ENCODE measurements around the gene TP53INP2.
A peak's percentile ranks its signal among the peaks of the same experiment; 100 is the strongest.

TP53INP2 gene

DNA sequence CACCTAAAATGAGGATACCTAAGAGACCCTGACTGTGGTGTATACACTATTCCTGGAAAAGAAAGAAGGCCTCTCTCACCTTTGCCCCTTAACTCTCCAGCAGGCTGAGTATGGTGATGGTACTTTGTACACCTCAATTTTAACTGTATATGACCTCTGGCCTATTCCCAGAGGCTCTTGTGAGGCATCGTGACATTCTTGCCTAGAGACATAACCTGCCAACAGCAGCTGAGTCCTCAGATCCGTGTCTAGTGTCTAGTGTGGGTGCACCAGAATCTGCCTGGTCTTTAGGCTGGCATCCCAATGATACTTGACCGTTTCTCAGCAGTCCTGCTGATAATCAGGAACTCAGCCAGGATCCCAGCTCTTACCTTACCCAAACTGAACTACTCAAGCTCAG lies 20.0 kb downstream of the TP53INP2 start:
- ATAC-seq (ENCODE audit: low read depth) (no peak), DNase-seq (ENCODE audit: low spot score) (peak; percentile 20)
- H3K4me1 ChIP-seq (ENCODE audit: insufficient read depth, poor library complexity, severe bottlenecking), result no peaks in the 10 kb centered on the region
- H3K9me3 ChIP-seq (ENCODE audit: severe bottlenecking), result no peaks in the 10 kb centered on the region
- H3K27me3 ChIP-seq (ENCODE audit: insufficient read depth, poor library complexity, severe bottlenecking), result no peaks in the 10 kb centered on the region
- H3K36me3 ChIP-seq (ENCODE audit: low read depth), result peaks cover 83% of the 10 kb centered on the region
- no peak overlapping the region for H3K27ac ChIP-seq (ENCODE audit: poor library complexity, severe bottlenecking)
- TF ChIP-seq, protein P1, sequence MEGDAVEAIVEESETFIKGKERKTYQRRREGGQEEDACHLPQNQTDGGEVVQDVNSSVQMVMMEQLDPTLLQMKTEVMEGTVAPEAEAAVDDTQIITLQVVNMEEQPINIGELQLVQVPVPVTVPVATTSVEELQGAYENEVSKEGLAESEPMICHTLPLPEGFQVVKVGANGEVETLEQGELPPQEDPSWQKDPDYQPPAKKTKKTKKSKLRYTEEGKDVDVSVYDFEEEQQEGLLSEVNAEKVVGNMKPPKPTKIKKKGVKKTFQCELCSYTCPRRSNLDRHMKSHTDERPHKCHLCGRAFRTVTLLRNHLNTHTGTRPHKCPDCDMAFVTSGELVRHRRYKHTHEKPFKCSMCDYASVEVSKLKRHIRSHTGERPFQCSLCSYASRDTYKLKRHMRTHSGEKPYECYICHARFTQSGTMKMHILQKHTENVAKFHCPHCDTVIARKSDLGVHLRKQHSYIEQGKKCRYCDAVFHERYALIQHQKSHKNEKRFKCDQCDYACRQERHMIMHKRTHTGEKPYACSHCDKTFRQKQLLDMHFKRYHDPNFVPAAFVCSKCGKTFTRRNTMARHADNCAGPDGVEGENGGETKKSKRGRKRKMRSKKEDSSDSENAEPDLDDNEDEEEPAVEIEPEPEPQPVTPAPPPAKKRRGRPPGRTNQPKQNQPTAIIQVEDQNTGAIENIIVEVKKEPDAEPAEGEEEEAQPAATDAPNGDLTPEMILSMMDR (IDR thresholded peaks at IDR 0.05; ENCODE audit: poor library complexity, severe bottlenecking), result no peak
- H3K4me3 ChIP-seq (ENCODE audit: severe bottlenecking), result no peak overlapping the region

DNA sequence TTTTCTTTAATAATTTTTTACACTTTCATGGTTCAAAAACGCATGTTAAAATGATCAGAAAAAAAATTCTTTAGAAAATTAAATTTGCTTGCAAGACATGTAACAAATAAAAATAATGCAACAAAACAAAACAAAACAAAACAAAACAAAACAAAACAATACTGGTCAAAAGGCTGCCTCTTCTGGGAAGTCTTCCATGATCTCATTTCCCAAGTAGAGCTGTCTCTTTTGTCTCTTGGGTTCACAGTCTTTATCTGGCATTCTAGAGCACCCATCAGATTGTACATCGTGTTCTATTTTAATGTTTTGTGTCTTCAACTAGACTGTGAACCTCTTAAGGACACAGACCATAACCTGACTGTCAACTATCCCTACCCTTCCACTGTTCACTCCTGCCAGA lies 25.3 kb downstream of the TP53INP2 start:
- TF ChIP-seq, protein P1 (IDR thresholded peaks at IDR 0.05; ENCODE audit: poor library complexity, severe bottlenecking), result no peak
- Histone ChIP-seq H3K27me3 (ENCODE audit: insufficient read depth, poor library complexity, severe bottlenecking) (no peaks in the 10 kb centered on the region), H3K9me3 (ENCODE audit: severe bottlenecking) (no peaks in the 10 kb centered on the region), H3K4me3 (ENCODE audit: severe bottlenecking) (no peak overlapping the region), H3K27ac (ENCODE audit: poor library complexity, severe bottlenecking) (no peak overlapping the region), H3K4me1 (ENCODE audit: insufficient read depth, poor library complexity, severe bottlenecking) (no peaks in the 10 kb centered on the region), H3K36me3 (ENCODE audit: low read depth) (peaks cover 82% of the 10 kb centered on the region)
- ATAC-seq (ENCODE audit: low read depth), result no peak
- no peak for DNase-seq (ENCODE audit: low spot score)

DNA sequence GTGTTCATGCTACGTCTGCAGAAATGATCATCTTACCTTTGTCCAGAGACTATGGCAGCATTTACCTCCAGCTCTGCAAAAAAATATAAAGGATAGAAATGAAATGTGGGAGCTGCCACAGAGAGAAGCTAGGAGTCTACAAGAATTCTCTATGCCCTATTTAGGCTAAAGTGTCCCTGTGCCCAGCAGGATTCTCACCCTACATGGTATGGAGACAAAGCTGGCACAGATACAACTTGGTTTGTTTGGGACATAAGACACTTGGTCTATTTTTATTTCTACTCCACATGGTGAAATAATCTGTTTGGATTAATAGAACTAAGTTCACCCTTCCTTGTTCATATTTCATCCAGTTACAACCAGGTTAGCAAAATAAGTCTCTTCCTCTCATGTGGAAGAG lies 28.4 kb downstream of the TP53INP2 start:
- ATAC-seq (ENCODE audit: low read depth), result no peak
- TF ChIP-seq, protein P1 (IDR thresholded peaks at IDR 0.05; ENCODE audit: poor library complexity, severe bottlenecking), result no peak
- peaks cover 70% of the 10 kb centered on the region for H3K36me3 ChIP-seq (ENCODE audit: low read depth)
- no peaks in the 10 kb centered on the region for H3K27me3 ChIP-seq (ENCODE audit: insufficient read depth, poor library complexity, severe bottlenecking)
- H3K27ac ChIP-seq (ENCODE audit: poor library complexity, severe bottlenecking), result no peak overlapping the region
- H3K4me3 ChIP-seq (ENCODE audit: severe bottlenecking), result no peak overlapping the region
- H3K4me1 ChIP-seq (ENCODE audit: insufficient read depth, poor library complexity, severe bottlenecking), result no peaks in the 10 kb centered on the region
- DNase-seq (ENCODE audit: low spot score), result no peak
- no peaks in the 10 kb centered on the region for H3K9me3 ChIP-seq (ENCODE audit: severe bottlenecking)

DNA sequence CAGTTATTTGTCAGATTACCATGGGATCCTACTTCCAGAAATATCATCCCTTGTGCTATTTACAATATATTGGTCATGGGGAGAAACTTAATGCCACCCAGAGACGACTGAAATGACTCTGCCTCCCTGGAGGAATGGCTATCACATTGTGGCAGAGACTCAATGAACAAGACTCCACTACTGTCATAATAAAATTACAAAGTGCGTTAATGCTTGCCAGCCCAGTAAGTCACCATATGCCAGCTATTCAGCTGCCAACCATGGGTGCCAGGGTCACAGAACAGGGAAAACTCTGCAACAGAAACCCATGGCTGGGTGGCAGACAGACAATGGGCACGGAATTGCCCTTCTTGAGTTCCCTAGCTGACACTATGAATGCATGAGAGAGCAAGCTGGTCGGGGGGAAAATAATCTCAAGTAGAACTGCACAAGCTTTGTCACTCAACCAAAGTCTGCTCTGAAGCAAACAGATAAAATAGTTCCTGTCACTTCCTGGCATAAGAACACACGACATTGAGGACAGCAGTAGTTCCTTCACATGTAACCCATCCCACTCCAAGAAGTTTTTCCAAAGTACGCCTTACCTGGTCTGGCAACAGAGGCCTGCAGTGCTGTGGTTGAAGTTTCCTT lies 32.1 kb downstream of the TP53INP2 start:
- Histone ChIP-seq H3K9me3 (ENCODE audit: severe bottlenecking) (no peaks in the 10 kb centered on the region), H3K36me3 (ENCODE audit: low read depth) (peaks cover 51% of the 10 kb centered on the region), H3K27me3 (ENCODE audit: insufficient read depth, poor library complexity, severe bottlenecking) (no peaks in the 10 kb centered on the region), H3K4me3 (ENCODE audit: severe bottlenecking) (no peak overlapping the region), H3K27ac (ENCODE audit: poor library complexity, severe bottlenecking) (no peak overlapping the region), H3K4me1 (ENCODE audit: insufficient read depth, poor library complexity, severe bottlenecking) (no peaks in the 10 kb centered on the region)
- ATAC-seq (ENCODE audit: low read depth), result no peak
- TF ChIP-seq, protein P1 (IDR thresholded peaks at IDR 0.05; ENCODE audit: poor library complexity, severe bottlenecking), result no peak
- no peak for DNase-seq (ENCODE audit: low spot score)

DNA sequence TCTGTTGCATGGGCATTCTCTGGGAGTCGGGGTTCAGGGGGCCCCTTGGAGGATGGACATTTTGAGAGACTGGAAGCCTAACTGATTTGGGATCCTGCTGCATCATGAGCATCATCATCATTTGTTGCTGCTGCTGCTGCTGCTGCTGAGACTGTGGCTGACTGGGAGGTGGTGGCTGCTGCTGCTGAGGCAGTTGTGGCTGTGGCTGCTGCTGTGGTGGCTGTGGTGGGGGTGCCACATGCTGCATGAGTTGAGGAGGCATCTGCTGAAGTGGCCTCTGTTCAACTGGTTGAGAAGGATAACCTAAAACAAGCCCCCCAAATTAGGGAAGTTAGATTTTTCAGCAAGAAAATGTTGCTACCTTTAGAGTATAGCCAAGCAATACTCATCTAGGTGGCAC lies 38.9 kb downstream of the TP53INP2 start:
- no peaks in the 10 kb centered on the region for H3K4me1 ChIP-seq (ENCODE audit: insufficient read depth, poor library complexity, severe bottlenecking)
- H3K4me3 ChIP-seq (ENCODE audit: severe bottlenecking), result no peak overlapping the region
- H3K27me3 ChIP-seq (ENCODE audit: insufficient read depth, poor library complexity, severe bottlenecking), result no peaks in the 10 kb centered on the region
- peaks cover 71% of the 10 kb centered on the region for H3K36me3 ChIP-seq (ENCODE audit: low read depth)
- no peaks in the 10 kb centered on the region for H3K9me3 ChIP-seq (ENCODE audit: severe bottlenecking)
- TF ChIP-seq, protein P1 (IDR thresholded peaks at IDR 0.05; ENCODE audit: poor library complexity, severe bottlenecking), result no peak
- ATAC-seq (ENCODE audit: low read depth) (no peak), DNase-seq (ENCODE audit: low spot score) (no peak)
- no peak overlapping the region for H3K27ac ChIP-seq (ENCODE audit: poor library complexity, severe bottlenecking)
